GM19238 (cell line): ENCODE data around the gene ST7.

Source experiments
- DNase-seq: peaks from one replicate; pipeline ENCODE4 v3.0.0; 2011; ENCODE audit warnings: low spot score; ENCODE audit not compliant: insufficient read length

ST7 gene

GRCh38 chr7:116978006-116978405 is 24.7 kb downstream of the ST7 start:
- DNase-seq, result no peak

- no peak for DNase-seq
Observed at GRCh38 chr7:116979430-116979829, 26.1 kb downstream of the ST7 start.

GRCh38 chr7:116980354-116980753 is 27.1 kb downstream of the ST7 start:
- no peak for DNase-seq

- DNase-seq, result no peak
Observed at GRCh38 chr7:116981939-116982338, 28.6 kb downstream of the ST7 start.

- DNase-seq, result no peak
Observed at GRCh38 chr7:116984511-116984910, 31.2 kb downstream of the ST7 start.

GRCh38 chr7:116984917-116985316 is 31.6 kb downstream of the ST7 start:
- no peak for DNase-seq

- DNase-seq, result no peak
Observed at GRCh38 chr7:116985575-116985974, 32.3 kb downstream of the ST7 start.

- DNase-seq, result no peak
Observed at GRCh38 chr7:116986611-116987565, 33.6 kb downstream of the ST7 start.

GRCh38 chr7:116988363-116988989 is 35.2 kb downstream of the ST7 start:
- no peak for DNase-seq

GRCh38 chr7:116990056-116990455 is 36.8 kb downstream of the ST7 start:
- no peak for DNase-seq

- DNase-seq, result no peak
Observed at GRCh38 chr7:116991233-116991632, 37.9 kb downstream of the ST7 start.

GRCh38 chr7:116994611-116995010 is 41.3 kb downstream of the ST7 start:
- no peak for DNase-seq

- DNase-seq, result no peak
Observed at GRCh38 chr7:116997972-116998371, 44.7 kb downstream of the ST7 start.

GRCh38 chr7:116998567-116999175 is 45.4 kb downstream of the ST7 start:
- no peak for DNase-seq

- DNase-seq, result no peak
Observed at GRCh38 chr7:116999311-116999710, 46.0 kb downstream of the ST7 start.

- DNase-seq, result no peak
Observed at GRCh38 chr7:117001283-117001682, 48.0 kb downstream of the ST7 start.

GRCh38 chr7:117004899-117005298 is 51.6 kb downstream of the ST7 start:
- DNase-seq, result no peak

GRCh38 chr7:117005449-117005848 is 52.1 kb downstream of the ST7 start:
- DNase-seq, result no peak

- DNase-seq, result no peak
Observed at GRCh38 chr7:117006907-117007684, 53.8 kb downstream of the ST7 start.

GRCh38 chr7:117008118-117008885 is 55.0 kb downstream of the ST7 start:
- DNase-seq, result no peak
